ENCODE measurements around the gene AKR7A2. TPM values are rescaled to one million over a fixed set of nuclear protein-coding genes. Genes with fewer than 3 reads are reported as not detected.

AKR7A2 gene
- total RNA-seq, 4 donors from 2014 or later = 45.4 to 80.2 (median 60.2) TPM

DNA sequence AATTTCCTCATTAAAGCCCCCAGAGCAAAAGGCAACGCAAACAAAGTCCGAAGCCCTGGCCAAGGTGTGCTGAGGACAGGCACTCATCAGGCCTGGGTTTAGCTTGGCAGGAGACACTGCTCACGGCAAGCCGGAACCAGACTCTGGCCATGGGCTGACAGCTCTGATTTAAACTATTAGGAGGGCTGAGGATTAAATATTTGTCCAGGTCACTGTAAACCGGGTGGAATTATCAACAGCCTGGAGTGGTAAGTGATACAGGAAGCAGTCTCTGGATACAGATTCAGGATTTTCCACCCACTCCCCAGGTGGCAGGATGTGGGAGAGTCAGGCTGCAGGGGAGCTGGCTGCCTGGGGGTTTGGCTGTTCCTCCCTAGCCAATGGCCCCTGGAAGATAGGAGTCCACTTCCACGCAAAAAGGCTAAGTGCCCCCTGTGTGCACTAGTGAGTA is 42.6 kb upstream of the AKR7A2 start:
- in situ Hi-C loops (cut with MboI; ENCODE audit: low sequenced_read_pairs in 4 of 4) (no loop called here), intact Hi-C loops (cut with DNase I; ENCODE audit: low total_unique reads) (no loop called here)

DNA sequence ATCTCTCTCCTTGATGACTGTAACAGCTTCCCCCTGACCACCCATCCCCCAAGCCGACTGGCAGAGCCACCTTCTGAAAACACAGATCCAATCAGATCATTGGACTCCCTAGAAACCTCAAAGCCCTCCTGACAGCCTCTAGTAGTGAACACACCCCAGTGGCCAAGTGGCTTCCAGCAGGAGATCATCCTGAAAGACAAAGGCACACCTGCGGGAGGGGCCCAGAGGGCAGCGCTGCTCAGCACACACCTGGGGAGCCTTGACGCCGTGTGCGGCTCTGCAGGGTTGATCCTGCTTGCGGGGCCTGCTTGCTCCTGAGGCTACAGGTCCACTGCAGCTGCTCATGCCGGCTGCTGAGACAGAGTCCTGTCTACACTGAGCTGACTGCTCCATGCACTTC is 41.7 kb upstream of the AKR7A2 start:
- Histone ChIP-seq H3K4me3 (no peak overlapping the region), H3K36me3 (peaks cover 0 to 70% of the 10 kb centered on the region in 2 donors), H3K4me1 (no peaks in the 10 kb centered on the region), H3K27me3 (no peaks in the 10 kb centered on the region), H3K27ac (no peak overlapping the region), H3K9me3 (no peaks in the 10 kb centered on the region)
- in situ Hi-C loops (cut with MboI; ENCODE audit: low sequenced_read_pairs in 4 of 4) (no loop called here), intact Hi-C loops (cut with DNase I; ENCODE audit: low total_unique reads) (no loop called here)
- DNase-seq (no peak), ATAC-seq (no peak)
- TF ChIP-seq, protein P1, sequence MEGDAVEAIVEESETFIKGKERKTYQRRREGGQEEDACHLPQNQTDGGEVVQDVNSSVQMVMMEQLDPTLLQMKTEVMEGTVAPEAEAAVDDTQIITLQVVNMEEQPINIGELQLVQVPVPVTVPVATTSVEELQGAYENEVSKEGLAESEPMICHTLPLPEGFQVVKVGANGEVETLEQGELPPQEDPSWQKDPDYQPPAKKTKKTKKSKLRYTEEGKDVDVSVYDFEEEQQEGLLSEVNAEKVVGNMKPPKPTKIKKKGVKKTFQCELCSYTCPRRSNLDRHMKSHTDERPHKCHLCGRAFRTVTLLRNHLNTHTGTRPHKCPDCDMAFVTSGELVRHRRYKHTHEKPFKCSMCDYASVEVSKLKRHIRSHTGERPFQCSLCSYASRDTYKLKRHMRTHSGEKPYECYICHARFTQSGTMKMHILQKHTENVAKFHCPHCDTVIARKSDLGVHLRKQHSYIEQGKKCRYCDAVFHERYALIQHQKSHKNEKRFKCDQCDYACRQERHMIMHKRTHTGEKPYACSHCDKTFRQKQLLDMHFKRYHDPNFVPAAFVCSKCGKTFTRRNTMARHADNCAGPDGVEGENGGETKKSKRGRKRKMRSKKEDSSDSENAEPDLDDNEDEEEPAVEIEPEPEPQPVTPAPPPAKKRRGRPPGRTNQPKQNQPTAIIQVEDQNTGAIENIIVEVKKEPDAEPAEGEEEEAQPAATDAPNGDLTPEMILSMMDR (IDR thresholded peaks at IDR 0.05 in 4 of 5, conservative IDR thresholded peaks at IDR 0.05 in 1 of 5) = no peak
- TF ChIP-seq POLR2A (IDR thresholded peaks at IDR 0.05) = no peak

More for the DNA sequence above, 42.6 kb upstream of the AKR7A2 start:
- no peak for ATAC-seq
- no peaks in the 10 kb centered on the region for H3K9me3 ChIP-seq
- H3K4me1 ChIP-seq = peaks cover 0 to 2% of the 10 kb centered on the region in 2 donors
- H3K27me3 ChIP-seq = no peaks in the 10 kb centered on the region
- no peak for TF ChIP-seq POLR2A (IDR thresholded peaks at IDR 0.05)
- TF ChIP-seq, protein P1 (IDR thresholded peaks at IDR 0.05 in 4 of 5, conservative IDR thresholded peaks at IDR 0.05 in 1 of 5) = no peak
- no peak overlapping the region for H3K27ac ChIP-seq
- H3K4me3 ChIP-seq = no peak overlapping the region
- peaks cover 0 to 69% of the 10 kb centered on the region in 2 donors for H3K36me3 ChIP-seq
- DNase-seq = no peak

DNA sequence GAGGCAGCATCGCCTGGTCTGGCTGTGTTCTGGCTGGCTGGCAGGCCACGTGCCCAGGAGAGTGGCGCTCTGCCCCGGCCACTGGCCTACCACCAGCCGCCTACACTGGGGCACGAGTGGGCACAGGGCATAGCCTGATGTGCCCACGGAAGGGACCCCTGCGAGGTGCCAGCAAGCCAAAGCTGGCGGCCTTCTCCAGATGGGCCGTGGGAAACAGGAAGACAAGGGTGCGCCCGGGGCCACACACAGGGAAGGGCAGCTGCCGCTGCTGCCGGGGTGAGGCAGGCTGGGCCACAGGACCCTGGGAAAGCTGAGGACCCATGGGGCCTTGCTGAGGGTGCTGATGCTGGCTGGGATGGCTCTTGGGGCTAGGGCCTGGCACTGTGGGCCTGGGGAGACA is 40.9 kb upstream of the AKR7A2 start:
- Histone ChIP-seq H3K4me3 (no peak overlapping the region), H3K36me3 (peaks cover 0 to 70% of the 10 kb centered on the region in 2 donors), H3K4me1 (no peaks in the 10 kb centered on the region), H3K27ac (peak overlapping the region in 2 of 4 donors; percentile 3 to 6), H3K27me3 (no peaks in the 10 kb centered on the region), H3K9me3 (no peaks in the 10 kb centered on the region)
- ATAC-seq (no peak), DNase-seq (no peak)
- in situ Hi-C loops (cut with MboI; ENCODE audit: low sequenced_read_pairs in 4 of 4) = no loop called here
- TF ChIP-seq, protein P1 (IDR thresholded peaks at IDR 0.05 in 4 of 5, conservative IDR thresholded peaks at IDR 0.05 in 1 of 5) = no peak
- TF ChIP-seq POLR2A (IDR thresholded peaks at IDR 0.05) = no peak
- intact Hi-C loops (cut with DNase I; ENCODE audit: low total_unique reads) = no loop called here

DNA sequence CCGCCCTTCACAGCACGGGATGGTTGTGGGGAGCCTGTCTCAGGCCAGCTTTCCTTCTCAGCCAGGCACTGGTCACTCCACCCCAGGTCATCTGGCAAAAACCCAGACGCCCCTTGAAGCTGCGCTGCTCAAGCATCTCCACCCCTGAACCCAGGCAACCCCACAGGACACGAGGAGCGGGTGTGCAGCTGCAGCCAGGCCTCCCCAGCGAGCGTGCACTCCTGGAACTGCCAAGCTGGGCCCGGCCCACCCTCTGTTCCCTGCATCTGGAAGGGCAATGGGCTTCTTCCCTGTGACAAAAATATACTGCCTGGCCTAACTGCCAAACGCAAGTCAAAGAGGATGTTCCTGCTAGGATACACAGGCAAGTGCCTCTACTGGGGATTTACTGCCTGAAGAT is 39.9 kb upstream of the AKR7A2 start:
- DNase-seq (no peak), ATAC-seq (no peak)
- Histone ChIP-seq H3K27me3 (no peaks in the 10 kb centered on the region), H3K27ac (peak overlapping the region in 1 of 4 donors; percentile 15), H3K9me3 (no peaks in the 10 kb centered on the region), H3K36me3 (peaks cover 0 to 67% of the 10 kb centered on the region in 2 donors), H3K4me1 (no peaks in the 10 kb centered on the region), H3K4me3 (no peak overlapping the region)
- intact Hi-C loops (cut with DNase I; ENCODE audit: low total_unique reads) (no loop called here), in situ Hi-C loops (cut with MboI; ENCODE audit: low sequenced_read_pairs in 4 of 4) (no loop called here)
- TF ChIP-seq, protein P1 (IDR thresholded peaks at IDR 0.05 in 4 of 5, conservative IDR thresholded peaks at IDR 0.05 in 1 of 5) = no peak
- TF ChIP-seq POLR2A (IDR thresholded peaks at IDR 0.05) = no peak

DNA sequence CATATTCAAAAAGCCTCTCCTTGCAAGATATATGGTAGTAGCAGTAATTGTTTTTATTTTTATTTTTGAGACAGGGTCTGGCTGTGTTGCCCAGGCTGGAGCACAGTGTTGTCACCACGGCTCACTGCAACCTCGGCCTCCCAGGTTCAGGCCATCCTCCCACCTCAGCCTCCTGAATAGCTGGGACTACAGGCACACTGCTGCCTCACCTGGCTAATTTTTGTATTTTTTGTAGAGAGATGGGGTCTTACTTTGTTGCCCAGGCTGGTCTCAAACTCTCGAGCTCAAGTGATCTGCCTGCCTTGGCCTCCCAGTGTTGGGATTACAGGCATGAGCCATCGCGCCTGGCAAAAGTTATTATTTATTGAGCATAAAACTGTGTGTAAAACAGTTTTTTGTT is 38.6 kb upstream of the AKR7A2 start:
- Histone ChIP-seq H3K4me1 (no peaks in the 10 kb centered on the region), H3K27ac (no peak overlapping the region), H3K36me3 (peaks cover 0 to 54% of the 10 kb centered on the region in 2 donors), H3K4me3 (no peak overlapping the region), H3K9me3 (no peaks in the 10 kb centered on the region), H3K27me3 (no peaks in the 10 kb centered on the region)
- TF ChIP-seq POLR2A (IDR thresholded peaks at IDR 0.05) = no peak
- TF ChIP-seq, protein P1 (IDR thresholded peaks at IDR 0.05 in 4 of 5, conservative IDR thresholded peaks at IDR 0.05 in 1 of 5) = no peak
- ATAC-seq = no peak
- no peak for DNase-seq
- intact Hi-C loops (cut with DNase I; ENCODE audit: low total_unique reads) (no loop called here), in situ Hi-C loops (cut with MboI; ENCODE audit: low sequenced_read_pairs in 4 of 4) (no loop called here)

Data from gastrocnemius medialis (tissue), 4 donors.